Pancreas (tissue), 10 donors: ENCODE data around the gene GMIP. TPM values are rescaled to one million over a fixed set of nuclear protein-coding genes. Genes with fewer than 3 reads are reported as not detected.

Experiments
- ATAC-seq, 4 donors: fragments of 200-7000 bp; cut with Tn5 transposase; one replicate each; pipeline versions ENCODE4 v1.8.0 to v1.9.1; 2020; ENCODE audit warnings: mild to moderate bottlenecking in 4 of 4, moderate library complexity in 4 of 4
- DNase-seq, 6 donors: peaks; one replicate each; pipeline ENCODE4 v3.0.0-alpha.2; 2020
- FAIRE-seq: peaks from 2 replicates; lab custom pipeline; 2012; peaks lifted over from hg19 to GRCh38; lab: Jason Lieb, UNC
- H3K27ac ChIP-seq, 4 donors: fragments of 200-600 bp; sonication (generic); 1 replicate in 3 of 4; 2 replicates in 1 of 4; pipeline versions ENCODE4 v1.5.0 to v1.8.0; 2020
- H3K27me3 ChIP-seq, 4 donors: fragments of 200-600 bp; one replicate each; pipeline ENCODE4 v1.8.0; 2021
- H3K36me3 ChIP-seq, 3 donors: fragments of 200-600 bp; sonication (generic) in 1 of 3; one replicate each; pipeline versions ENCODE4 v1.5.0 to v1.8.0; 2020 to 2021
- H3K4me1 ChIP-seq, 3 donors: fragments of 200-600 bp; one replicate each; pipeline ENCODE4 v1.8.0; 2021
- H3K4me3 ChIP-seq, 4 donors: fragments of 200-600 bp; sonication (generic) in 2 of 4; one replicate each; pipeline versions ENCODE4 v1.5.0 to v1.8.0; 2020 to 2021
- H3K9me3 ChIP-seq, 4 donors: fragments of 200-600 bp; one replicate each; pipeline ENCODE4 v1.8.0; 2021
- CTCF ChIP-seq, 4 donors: fragments of 200-600 bp; sonication (generic) in 3 of 4; IDR thresholded peaks; one replicate each; pipeline versions ENCODE4 v1.5.0 to v1.8.0; 2021; ENCODE audit warnings: antibody characterized with exemption in 4 of 4
- WGBS, 2 donors: extraction: QIAGEN DNeasy Blood & Tissue Kit; methylation state at CpG; one replicate each; pipeline ENCODE4 v1.1.7; 2013; 5-methylcytosine and 5-hydroxymethylcytosine counted together
- intact Hi-C, 3 donors: fragments of 100-400 bp; cut with DNase I; formaldehyde crosslinking; loops; one replicate each; pipeline versions ENCODE4 v1.11.1 to v1.14.2; 2022
- polyA plus RNA-seq, 2 donors: library from polyadenylated mRNA; stranded (reverse); fragments of 200-250 nt; gene quantifications; one replicate each; pipeline ENCODE4 v1.2.3, GENCODE V29; 2013
- total RNA-seq, 6 donors: library from RNA; stranded (reverse); fragmentation: NEBNext Ultra II Directional in 4 of 6; extraction: Animal tissue kit (Norgen Biotek cat#: 25700) in 4 of 6; gene quantifications; one replicate each; pipeline versions ENCODE4 v1.2.1 to v1.2.4, GENCODE V29; 2021 to 2023
- donor health status: healthy with polysubstance abuse.
- donor health status: DM: no; HTN: no; CAD: no; lungs with moderate emphysema.
- donor health status: DM: no; HTN: no; CAD: no.
- donor health status: control.
- donor health status: control.
- donor health status: Bipolar disorder and iron deficiency.
- donor health status: DM: yes; HTN: yes; CAD: no.
- donor health status: DM: no; HTN: no; CAD: no.
- donor health status: DM: no; HTN: no; CAD: no.
- donor health status: DM: yes; HTN: yes; CAD: no.

Gene GMIP
- total and polyA plus RNA-seq, 8 donors: 3.5 to 16.4 (median 6.6) TPM

DNA sequence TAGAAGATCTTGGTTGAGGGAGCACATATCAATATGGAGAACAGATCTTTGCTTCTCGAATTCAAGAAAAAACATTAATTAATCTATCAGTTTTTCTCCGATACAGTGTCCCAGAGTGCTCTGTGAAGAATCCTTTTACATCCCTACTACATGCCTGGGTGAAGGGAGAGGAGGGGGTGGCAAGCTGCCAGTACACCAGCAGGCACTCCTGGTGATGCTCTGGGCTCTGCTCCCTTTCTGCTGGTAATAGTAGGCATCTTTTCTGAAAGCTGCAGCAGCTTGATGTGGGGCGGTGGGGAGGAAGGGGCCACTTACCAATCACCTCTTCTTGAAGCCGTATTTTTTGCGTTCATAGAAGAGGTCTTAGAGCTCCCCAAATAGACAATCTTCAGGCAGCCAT, 55.7 kb downstream of the GMIP start:
- Histone ChIP-seq H3K27ac (no peak overlapping the region), H3K4me1 (no peaks in the 10 kb centered on the region), H3K27me3 (no peaks in the 10 kb centered on the region), H3K36me3 (no peaks in the 10 kb centered on the region), H3K4me3 (no peak overlapping the region), H3K9me3 (no peaks in the 10 kb centered on the region)
- no peak for TF ChIP-seq CTCF (IDR thresholded peaks at IDR 0.05)
- FAIRE-seq (no peak), DNase-seq (no peak), ATAC-seq (no peak)
- WGBS, 2 donors: 77 to 87% methylated on average over 5 of the region's 5 CpGs
- intact Hi-C loops: no loop called here

GRCh38 chr19:19584356-19584755, 59.1 kb downstream of the GMIP start:
- 74 to 77% methylated on average over 6 of the region's 6 CpGs for WGBS, 2 donors
- H3K27me3 ChIP-seq: no peaks in the 10 kb centered on the region
- TF ChIP-seq CTCF (IDR thresholded peaks at IDR 0.05): no peak
- H3K9me3 ChIP-seq: no peaks in the 10 kb centered on the region
- no peak overlapping the region for H3K4me3 ChIP-seq
- intact Hi-C loops: no loop called here
- H3K4me1 ChIP-seq: no peaks in the 10 kb centered on the region
- DNase-seq (no peak), ATAC-seq (no peak), FAIRE-seq (no peak)
- no peaks in the 10 kb centered on the region for H3K36me3 ChIP-seq
- H3K27ac ChIP-seq: no peak overlapping the region

- no peaks in the 10 kb centered on the region for H3K36me3 ChIP-seq
- no peaks in the 10 kb centered on the region for H3K4me1 ChIP-seq
- TF ChIP-seq CTCF (IDR thresholded peaks at IDR 0.05): no peak
- no peaks in the 10 kb centered on the region for H3K9me3 ChIP-seq
- no peak for ATAC-seq
- FAIRE-seq: no peak
- H3K27me3 ChIP-seq: no peaks in the 10 kb centered on the region
- WGBS, 2 donors: 71 to 80% methylated on average over 6 of the region's 6 CpGs
- intact Hi-C loops: no loop called here
- no peak for DNase-seq
- H3K4me3 ChIP-seq: no peak overlapping the region
- no peak overlapping the region for H3K27ac ChIP-seq
Observed at GRCh38 chr19:19582471-19582870, 61.0 kb downstream of the GMIP start.

DNA sequence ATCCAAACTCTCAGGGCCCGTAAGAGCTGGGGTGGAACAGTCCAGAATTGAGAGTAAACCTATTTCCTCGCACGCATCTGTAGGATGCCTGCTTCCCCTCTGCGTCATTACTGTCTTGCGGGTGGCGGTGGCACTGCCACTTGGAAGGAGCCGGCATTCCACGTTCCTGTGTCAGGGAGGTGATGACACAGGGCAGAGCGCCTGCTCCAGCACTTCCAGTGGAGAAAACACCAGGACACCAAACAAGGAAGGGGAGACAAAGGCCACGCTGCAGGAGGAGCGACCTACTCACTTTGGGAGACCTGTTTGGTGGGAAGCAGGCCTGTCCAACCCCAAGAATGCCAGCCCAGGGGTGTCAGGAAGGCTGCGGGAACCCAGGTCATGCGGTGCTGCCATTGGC, 62.1 kb downstream of the GMIP start:
- no peak overlapping the region for H3K27ac ChIP-seq
- intact Hi-C loops: no loop called here
- H3K4me1 ChIP-seq: no peaks in the 10 kb centered on the region
- no peaks in the 10 kb centered on the region for H3K27me3 ChIP-seq
- ATAC-seq: no peak
- TF ChIP-seq CTCF (IDR thresholded peaks at IDR 0.05): no peak
- WGBS, 2 donors: 85 to 92% methylated on average over 13 of the region's 13 CpGs
- DNase-seq: no peak
- FAIRE-seq: no peak
- no peak overlapping the region for H3K4me3 ChIP-seq
- no peaks in the 10 kb centered on the region for H3K9me3 ChIP-seq
- H3K36me3 ChIP-seq: no peaks in the 10 kb centered on the region

DNA sequence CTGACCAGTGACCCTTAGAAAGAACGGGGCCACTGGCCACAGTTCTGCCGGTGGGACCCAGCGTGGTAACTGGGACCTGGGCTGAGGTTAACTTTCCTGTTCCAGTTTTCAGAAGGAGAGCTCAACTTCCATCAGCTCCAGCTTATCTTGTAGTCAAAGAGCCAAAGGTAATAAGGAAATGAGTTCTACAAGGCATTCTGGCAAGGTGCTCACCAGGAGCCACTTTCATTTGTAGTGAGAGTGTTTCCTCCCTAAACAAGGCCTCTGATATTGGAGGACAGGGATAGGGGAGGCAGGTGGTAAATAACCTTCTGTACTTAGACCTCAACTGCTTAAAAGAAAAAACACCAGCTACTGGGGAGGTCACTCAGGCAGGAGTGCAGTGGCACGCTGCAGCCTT, 63.0 kb downstream of the GMIP start:
- intact Hi-C loops: no loop called here
- Histone ChIP-seq H3K27me3 (no peaks in the 10 kb centered on the region), H3K9me3 (no peaks in the 10 kb centered on the region), H3K4me3 (no peak overlapping the region), H3K4me1 (no peaks in the 10 kb centered on the region), H3K27ac (no peak overlapping the region), H3K36me3 (no peaks in the 10 kb centered on the region)
- DNase-seq: no peak
- no peak for FAIRE-seq
- 82 to 90% methylated on average over 4 of the region's 4 CpGs for WGBS, 2 donors
- ATAC-seq: peak in 1 of 4 donors; percentile 24
- TF ChIP-seq CTCF (IDR thresholded peaks at IDR 0.05): no peak
